Peyer's patch (tissue), 4 donors: ENCODE measurements around the gene RAPSN. TPM values are rescaled to one million over a fixed set of nuclear protein-coding genes. Genes with fewer than 3 reads are reported as not detected.

Experiments used
- DNase-seq, 3 donors: peaks; one replicate each; pipeline ENCODE4 v3.0.0-alpha.2; 2017 to 2019
- H3K27ac ChIP-seq, 4 donors: fragments of 200-600 bp; sonication (generic); one replicate each; pipeline ENCODE4 v1.5.1; 2016 to 2019
- H3K27me3 ChIP-seq, 2 donors: fragments of 200-600 bp; sonication (generic); one replicate each; pipeline ENCODE4 v1.5.1; 2019
- H3K36me3 ChIP-seq, 3 donors: fragments of 200-600 bp; sonication (generic); one replicate each; pipeline ENCODE4 v1.5.1; 2016 to 2019
- H3K4me1 ChIP-seq, 4 donors: fragments of 200-600 bp; sonication (generic); one replicate each; pipeline ENCODE4 v1.5.1; 2016 to 2019
- H3K4me3 ChIP-seq, 4 donors: fragments of 200-600 bp; sonication (generic); 1 replicate in 3 of 4; 2 replicates in 1 of 4; pipeline ENCODE4 v1.5.1; 2016 to 2019; ENCODE audit warnings: mild to moderate bottlenecking in 1 of 4
- H3K9me3 ChIP-seq, 4 donors: fragments of 200-600 bp; sonication (generic); one replicate each; pipeline ENCODE4 v1.5.1; 2016 to 2019; ENCODE audit warnings: mild to moderate bottlenecking in 1 of 4
- CTCF ChIP-seq, 6 experiments: fragments of 450-650 bp in 4 of 6; fragments of 200-600 bp in 2 of 6; sonication (generic) in 1 of 6; IDR thresholded peaks; one replicate each; pipeline ENCODE4 v1.5.1; 2017 to 2019; ENCODE audit warnings: antibody characterized with exemption in 6 of 6, mild to moderate bottlenecking in 3 of 6, moderate library complexity in 1 of 6
- POLR2A ChIP-seq, 2 donors: fragments of 450-650 bp; IDR thresholded peaks; one replicate each; pipeline ENCODE4 v1.5.1; 2017; ENCODE audit warnings: antibody characterized with exemption in 2 of 2, mild to moderate bottlenecking in 2 of 2, moderate library complexity in 2 of 2
- total RNA-seq, 4 donors: library from RNA; depleted of rRNA; stranded (reverse); fragments of >200 nt; gene quantifications; one replicate each; pipeline ENCODE4 v1.1.0, GENCODE V29; 2016

Gene RAPSN
- total RNA-seq, 4 donors from 2014 or later = 0.54 to 0.76 TPM; not detected in 2

- no peaks in the 10 kb centered on the region for H3K36me3 ChIP-seq
- no peak overlapping the region for H3K4me3 ChIP-seq
- H3K9me3 ChIP-seq = no peaks in the 10 kb centered on the region
- TF ChIP-seq POLR2A (IDR thresholded peaks at IDR 0.05) (no peak), CTCF (IDR thresholded peaks at IDR 0.05) (no peak)
- H3K27me3 ChIP-seq = no peaks in the 10 kb centered on the region
- H3K27ac ChIP-seq = no peak overlapping the region
- no peak for DNase-seq
- no peaks in the 10 kb centered on the region for H3K4me1 ChIP-seq
Measured at GRCh38 chr11:47446833-47447232, 2.1 kb downstream of the RAPSN start.

- Histone ChIP-seq H3K9me3 (no peaks in the 10 kb centered on the region), H3K4me3 (no peak overlapping the region), H3K4me1 (no peaks in the 10 kb centered on the region), H3K27me3 (no peaks in the 10 kb centered on the region), H3K27ac (no peak overlapping the region), H3K36me3 (no peaks in the 10 kb centered on the region)
- no peak for DNase-seq
- TF ChIP-seq POLR2A (IDR thresholded peaks at IDR 0.05) (no peak), CTCF (IDR thresholded peaks at IDR 0.05) (no peak)
Measured at GRCh38 chr11:47445840-47446239, 3.1 kb downstream of the RAPSN start.

- Histone ChIP-seq H3K36me3 (no peaks in the 10 kb centered on the region), H3K4me1 (no peaks in the 10 kb centered on the region), H3K27ac (no peak overlapping the region), H3K9me3 (no peaks in the 10 kb centered on the region), H3K27me3 (no peaks in the 10 kb centered on the region), H3K4me3 (no peak overlapping the region)
- no peak for DNase-seq
- TF ChIP-seq POLR2A (IDR thresholded peaks at IDR 0.05) (no peak), CTCF (IDR thresholded peaks at IDR 0.05) (no peak)
Measured at GRCh38 chr11:47443817-47444216, 5.1 kb downstream of the RAPSN start.

GRCh38 chr11:47443028-47443700 is 5.8 kb downstream of the RAPSN start:
- TF ChIP-seq CTCF (IDR thresholded peaks at IDR 0.05) (no peak), POLR2A (IDR thresholded peaks at IDR 0.05) (no peak)
- Histone ChIP-seq H3K36me3 (no peaks in the 10 kb centered on the region), H3K9me3 (no peaks in the 10 kb centered on the region), H3K4me1 (no peaks in the 10 kb centered on the region), H3K27ac (no peak overlapping the region), H3K27me3 (no peaks in the 10 kb centered on the region), H3K4me3 (no peak overlapping the region)
- no peak for DNase-seq

- Histone ChIP-seq H3K27me3 (no peaks in the 10 kb centered on the region), H3K4me3 (no peak overlapping the region), H3K36me3 (no peaks in the 10 kb centered on the region), H3K9me3 (no peaks in the 10 kb centered on the region), H3K27ac (no peak overlapping the region), H3K4me1 (no peaks in the 10 kb centered on the region)
- DNase-seq = no peak
- TF ChIP-seq CTCF (IDR thresholded peaks at IDR 0.05) (no peak), POLR2A (IDR thresholded peaks at IDR 0.05) (no peak)
Measured at GRCh38 chr11:47442514-47442913, 6.4 kb downstream of the RAPSN start.

GRCh38 chr11:47441421-47441820 is 7.5 kb downstream of the RAPSN start:
- Histone ChIP-seq H3K27ac (no peak overlapping the region), H3K36me3 (no peaks in the 10 kb centered on the region), H3K27me3 (no peaks in the 10 kb centered on the region), H3K4me3 (no peak overlapping the region), H3K4me1 (no peaks in the 10 kb centered on the region), H3K9me3 (no peaks in the 10 kb centered on the region)
- no peak for TF ChIP-seq CTCF (IDR thresholded peaks at IDR 0.05)
- no peak for TF ChIP-seq POLR2A (IDR thresholded peaks at IDR 0.05)
- no peak for DNase-seq
